CD14-positive monocyte (primary cell): ENCODE measurements around the gene SDK1. TPM values are rescaled to one million over a fixed set of nuclear protein-coding genes. Genes with fewer than 3 reads are reported as not detected.

ENCODE experiments used
- DNase-seq, 3 donors: peaks; one replicate each; pipeline ENCODE4 v3.0.0-alpha.2; 2011 to 2022
- H2AFZ ChIP-seq: 2 replicates; pipeline ENCODE4 v1.6.0; 2012; ENCODE audit warnings: mild to moderate bottlenecking, low read depth, low read length, inconsistent platforms; ENCODE audit not compliant: insufficient read depth, poor library complexity, severe bottlenecking
- H3K27ac ChIP-seq, 2 donors: 1 replicate in 1 of 2; 2 replicates in 1 of 2; pipeline ENCODE4 v1.5.1; 2012 to 2013; ENCODE audit warnings: low read length in 2 of 2, control low read depth in 1 of 2, inconsistent platforms in 1 of 2, low read depth in 1 of 2, mild to moderate bottlenecking in 1 of 2
- H3K27me3 ChIP-seq, 2 donors: one replicate each; pipeline versions ENCODE4 v1.6.0 to v1.6.1; 2011 to 2013; ENCODE audit warnings: low read length in 2 of 2; ENCODE audit not compliant: control insufficient read depth in 2 of 2, insufficient read depth in 2 of 2
- H3K36me3 ChIP-seq, 2 donors: replicated peaks in 1 of 2; 1 replicate in 1 of 2; 2 replicates in 1 of 2; pipeline versions ENCODE4 v1.5.1 to v1.6.1; 2012 to 2013; ENCODE audit warnings: low read length in 2 of 2, control low read depth in 1 of 2, inconsistent platforms in 1 of 2, mild to moderate bottlenecking in 1 of 2; ENCODE audit not compliant: insufficient read depth in 2 of 2, control insufficient read depth in 1 of 2
- H3K4me1 ChIP-seq, 2 donors: 1 replicate in 1 of 2; 2 replicates in 1 of 2; pipeline versions ENCODE4 v1.5.1 to v1.6.1; 2012 to 2013; ENCODE audit warnings: low read length in 2 of 2, control low read depth in 1 of 2, inconsistent platforms in 1 of 2, mild to moderate bottlenecking in 1 of 2, moderate library complexity in 1 of 2; ENCODE audit not compliant: insufficient read depth in 2 of 2, control insufficient read depth in 1 of 2
- H3K4me2 ChIP-seq: replicated peaks from 2 replicates; pipeline ENCODE3; 2012; ENCODE audit warnings: low read length, moderate library complexity, mild to moderate bottlenecking; ENCODE audit not compliant: poor library complexity, severe bottlenecking; ENCODE audit errors: extremely low read depth
- H3K4me3 ChIP-seq, 3 experiments: fragments of 200-600 bp in 1 of 3; sonication (generic) in 1 of 3; replicated peaks in 1 of 3; 1 replicate in 2 of 3; 2 replicates in 1 of 3; pipeline ENCODE4 v1.5.1; 2011 to 2013; ENCODE audit warnings: low read length in 3 of 3, mild to moderate bottlenecking in 3 of 3, control low read depth in 2 of 3, low read depth in 2 of 3, inconsistent platforms in 1 of 3, moderate library complexity in 1 of 3
- H3K79me2 ChIP-seq: 2 replicates; pipeline ENCODE4 v1.6.0; 2012; ENCODE audit warnings: mild to moderate bottlenecking, control low read depth, inconsistent platforms, low read length, moderate library complexity; ENCODE audit not compliant: insufficient read depth
- H3K9ac ChIP-seq: 2 replicates; pipeline ENCODE4 v1.6.0; 2017; ENCODE audit warnings: low read length, mild to moderate bottlenecking; ENCODE audit not compliant: insufficient read depth, poor library complexity, severe bottlenecking
- H3K9me3 ChIP-seq, 2 donors: replicated peaks in 1 of 2; 1 replicate in 1 of 2; 2 replicates in 1 of 2; pipeline versions ENCODE4 v1.5.1 to v1.6.1; 2012 to 2013; ENCODE audit warnings: low read length in 2 of 2, control low read depth in 1 of 2; ENCODE audit not compliant: control insufficient read depth in 1 of 2, insufficient read depth in 1 of 2
- H4K20me1 ChIP-seq: 2 replicates; pipeline ENCODE4 v1.6.0; 2012; ENCODE audit warnings: mild to moderate bottlenecking, low read length, control low read depth, moderate library complexity; ENCODE audit not compliant: insufficient read depth
- H3K27ac Mint-ChIP-seq, 7 donors: one replicate each; pipeline ENCODE4 v1.8.0; 2020; ENCODE audit warnings: mild to moderate bottlenecking in 7 of 7, mixed read lengths in 7 of 7, moderate library complexity in 6 of 7, inconsistent platforms in 2 of 7
- H3K27me3 Mint-ChIP-seq, 3 donors: one replicate each; pipeline ENCODE4 v1.8.0; 2021 to 2022; ENCODE audit warnings: low read depth in 3 of 3, mild to moderate bottlenecking in 3 of 3, mixed read lengths in 3 of 3, moderate library complexity in 3 of 3, inconsistent platforms in 1 of 3
- H3K36me3 Mint-ChIP-seq, 2 donors: one replicate each; pipeline ENCODE4 v1.8.0; 2020; ENCODE audit warnings: mixed read lengths in 2 of 2, inconsistent platforms in 1 of 2, mild to moderate bottlenecking in 1 of 2
- H3K4me1 Mint-ChIP-seq: one replicate; pipeline ENCODE4 v1.8.0; 2020; ENCODE audit warnings: mild to moderate bottlenecking, mixed read lengths
- H3K4me3 Mint-ChIP-seq, 2 donors: one replicate each; pipeline ENCODE4 v1.8.0; 2020; ENCODE audit warnings: mild to moderate bottlenecking in 2 of 2, mixed read lengths in 2 of 2, moderate library complexity in 1 of 2
- H3K9me3 Mint-ChIP-seq, 7 donors: one replicate each; pipeline ENCODE4 v1.8.0; 2020 to 2022; ENCODE audit warnings: mixed read lengths in 7 of 7, mild to moderate bottlenecking in 6 of 7, moderate library complexity in 6 of 7, inconsistent platforms in 2 of 7
- CTCF ChIP-seq: fragments of 200-600 bp; IDR thresholded peaks from one replicate; pipeline ENCODE4 v1.8.0; 2022; ENCODE audit warnings: antibody characterized with exemption, mild to moderate bottlenecking
- WGBS: methylation state at CpG from one replicate; pipeline ENCODE4 v1.1.5; 2013; ENCODE audit warnings: missing lambda C conversion rate; ENCODE audit not compliant: insufficient coverage; 5-methylcytosine and 5-hydroxymethylcytosine counted together
- intact Hi-C, 2 donors: fragments of 100-400 bp; cut with micrococcal nuclease; formaldehyde crosslinking; loops; one replicate each; pipeline versions ENCODE4 v1.15.0 to v1.15.1; 2023
- polyA plus RNA-seq, 3 donors: library from polyadenylated mRNA; depleted of rRNA in 1 of 3; unstranded in 2 of 3; stranded (reverse) in 1 of 3; fragments of 300-500 nt in 2 of 3; fragments of >200 nt in 1 of 3; fragmentation: Illumina TruSeq in 2 of 3; gene quantifications; 1 replicate in 2 of 3; 2 replicates in 1 of 3; pipeline ENCODE4 v1.2.3, GENCODE V29; 2012 to 2021

Gene SDK1
- polyA plus RNA-seq, 3 donors, result 0.01 TPM; not detected in 2

GRCh38 chr7:4166340-4166739 lies 865.3 kb downstream of the SDK1 start:
- H3K4me3 Mint-ChIP-seq, result no peak overlapping the region
- intact Hi-C loops, result no loop called here
- H3K4me1 Mint-ChIP-seq, result no peaks in the 10 kb centered on the region

GRCh38 chr7:4166807-4167206 lies 865.8 kb downstream of the SDK1 start:
- Mint-ChIP-seq H3K9me3 (peaks cover 0 to 8% (median 2%) of the 10 kb centered on the region in 7 donors), H3K4me1 (no peaks in the 10 kb centered on the region), H3K4me3 (no peak overlapping the region), H3K27ac (no peak overlapping the region), H3K36me3 (no peaks in the 10 kb centered on the region), H3K27me3 (peaks cover 0 to 5% (median 0%) of the 10 kb centered on the region in 3 donors)
- H3K9me3 ChIP-seq, result no peaks in the 10 kb centered on the region
- DNase-seq, result no peak
- intact Hi-C loops, result no loop called here
- H3K9ac ChIP-seq, result no peak overlapping the region
- no peak overlapping the region for H3K4me3 ChIP-seq
- no peaks in the 10 kb centered on the region for H3K79me2 ChIP-seq
- 96% methylated on average over 5 of the region's 8 CpGs for WGBS
- no peaks in the 10 kb centered on the region for H3K27me3 ChIP-seq
- H3K27ac ChIP-seq, result no peak overlapping the region
- no peak overlapping the region for H3K4me2 ChIP-seq
- H3K4me1 ChIP-seq, result no peaks in the 10 kb centered on the region
- no peaks in the 10 kb centered on the region for H4K20me1 ChIP-seq
- no peak for TF ChIP-seq CTCF
- no peak overlapping the region for H2AFZ ChIP-seq
- H3K36me3 ChIP-seq, result no peaks in the 10 kb centered on the region

More at GRCh38 chr7:4166340-4166739, 865.3 kb downstream of the SDK1 start:
- peaks cover 0 to 10% (median 2%) of the 10 kb centered on the region in 7 donors for H3K9me3 Mint-ChIP-seq
- no peaks in the 10 kb centered on the region for H3K36me3 Mint-ChIP-seq
- H4K20me1 ChIP-seq, result no peaks in the 10 kb centered on the region
- no peaks in the 10 kb centered on the region for H3K9me3 ChIP-seq
- H3K27ac Mint-ChIP-seq, result no peak overlapping the region
- peaks cover 0 to 5% (median 0%) of the 10 kb centered on the region in 3 donors for H3K27me3 Mint-ChIP-seq
- no peak overlapping the region for H3K4me2 ChIP-seq
- H3K27me3 ChIP-seq, result no peaks in the 10 kb centered on the region
- no peak overlapping the region for H2AFZ ChIP-seq
- TF ChIP-seq CTCF, result no peak
- H3K27ac ChIP-seq, result no peak overlapping the region
- WGBS, result 81% methylated on average over 11 of the region's 14 CpGs
- no peaks in the 10 kb centered on the region for H3K79me2 ChIP-seq
- no peak overlapping the region for H3K4me3 ChIP-seq
- no peaks in the 10 kb centered on the region for H3K4me1 ChIP-seq
- H3K9ac ChIP-seq, result no peak overlapping the region
- no peaks in the 10 kb centered on the region for H3K36me3 ChIP-seq
- no peak for DNase-seq
